ENCODE results near the gene AEBP1.

The AEBP1 gene

GRCh38 chr7:44068054-44068453 lies 36.1 kb upstream of the AEBP1 start:
- TF ChIP-seq CTCF (IDR thresholded peaks at IDR 0.05; ENCODE audit: extremely low read depth, missing control alignments), result no peak
- DNase-seq (ENCODE audit: low spot score), result no peak

GRCh38 chr7:44071726-44072363 lies 32.3 kb upstream of the AEBP1 start:
- no peak for TF ChIP-seq CTCF (IDR thresholded peaks at IDR 0.05; ENCODE audit: extremely low read depth, missing control alignments)
- DNase-seq (ENCODE audit: low spot score), result no peak

DNA sequence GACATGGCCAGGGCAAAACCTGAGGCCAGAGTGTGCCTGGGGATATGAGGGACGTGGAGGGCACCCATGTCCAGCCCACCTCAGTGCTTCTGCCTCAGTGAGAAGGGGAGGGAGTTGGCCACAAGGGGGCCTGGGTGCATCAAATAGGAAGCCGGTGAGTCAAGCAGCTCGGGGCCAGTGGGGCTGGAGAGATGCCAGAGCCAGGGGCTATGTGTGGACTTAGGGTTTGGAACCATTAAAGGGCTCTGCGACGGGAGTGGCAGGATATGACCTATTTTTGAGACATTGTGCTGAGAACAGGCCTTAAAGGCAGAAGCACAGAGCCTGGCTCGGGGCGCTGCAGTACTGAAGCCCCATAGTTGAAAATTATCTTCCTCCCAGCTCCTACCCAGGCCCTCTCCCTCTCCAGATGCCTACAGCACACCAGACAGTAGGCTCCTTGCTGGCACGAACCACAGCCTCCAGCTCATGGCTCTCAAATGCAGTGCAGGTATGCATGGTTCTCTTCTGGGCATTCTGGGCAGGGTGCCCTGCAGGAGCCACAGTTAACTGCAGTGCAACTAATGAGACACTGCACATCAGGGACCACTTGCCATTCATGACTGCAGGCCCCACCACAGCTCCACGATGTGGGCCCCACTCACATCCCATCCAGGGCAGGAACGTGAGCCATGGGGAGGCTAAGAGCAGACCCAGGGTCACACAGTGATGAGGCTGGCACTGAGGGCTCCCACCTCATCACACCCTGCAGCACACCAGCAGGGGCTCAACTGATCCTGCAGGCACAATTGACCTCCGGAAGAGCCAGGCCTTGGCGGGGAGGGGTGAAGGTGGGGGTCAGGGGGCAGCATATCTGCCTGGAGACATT lies 31.5 kb upstream of the AEBP1 start:
- peak; percentile 56 for DNase-seq (ENCODE audit: low spot score)
- peak; percentile 7 for TF ChIP-seq CTCF (IDR thresholded peaks at IDR 0.05; ENCODE audit: extremely low read depth, missing control alignments)

DNA sequence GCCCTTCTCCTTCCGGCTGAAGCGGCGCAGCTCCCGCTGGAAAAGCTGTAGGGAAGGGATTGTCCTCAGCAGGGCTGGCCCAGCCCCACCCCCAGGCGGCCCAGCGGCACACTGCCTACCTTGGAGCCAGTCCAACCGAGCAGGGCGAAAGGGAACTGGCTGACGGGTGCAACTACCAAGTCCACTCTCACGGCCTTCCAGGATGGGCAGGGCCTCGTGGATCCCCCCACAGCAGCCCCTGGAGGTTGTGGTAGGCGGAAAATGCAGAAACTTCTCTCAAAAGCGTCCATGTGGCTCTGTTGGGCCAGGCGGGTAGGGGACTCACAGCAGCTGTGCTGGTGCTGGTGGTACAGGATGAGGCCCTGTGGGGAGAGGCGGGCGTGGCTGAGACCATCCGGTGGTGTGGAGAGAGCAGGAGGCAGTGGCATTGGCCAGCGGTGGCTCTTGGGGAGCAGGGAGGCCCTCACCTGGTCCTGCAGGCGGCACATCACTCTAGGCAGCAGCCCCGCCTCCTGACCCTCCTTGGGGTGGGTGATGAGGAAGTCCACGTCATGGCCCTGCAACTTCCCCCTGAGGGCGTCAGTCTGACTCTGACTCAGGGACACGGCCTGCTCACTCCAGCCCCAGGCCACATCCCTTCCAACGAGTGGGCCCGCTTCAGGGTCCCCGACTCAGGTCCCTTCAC lies 30.3 kb upstream of the AEBP1 start:
- DNase-seq (ENCODE audit: low spot score), result peak; percentile 83
- no peak for TF ChIP-seq CTCF (IDR thresholded peaks at IDR 0.05; ENCODE audit: extremely low read depth, missing control alignments)

DNA sequence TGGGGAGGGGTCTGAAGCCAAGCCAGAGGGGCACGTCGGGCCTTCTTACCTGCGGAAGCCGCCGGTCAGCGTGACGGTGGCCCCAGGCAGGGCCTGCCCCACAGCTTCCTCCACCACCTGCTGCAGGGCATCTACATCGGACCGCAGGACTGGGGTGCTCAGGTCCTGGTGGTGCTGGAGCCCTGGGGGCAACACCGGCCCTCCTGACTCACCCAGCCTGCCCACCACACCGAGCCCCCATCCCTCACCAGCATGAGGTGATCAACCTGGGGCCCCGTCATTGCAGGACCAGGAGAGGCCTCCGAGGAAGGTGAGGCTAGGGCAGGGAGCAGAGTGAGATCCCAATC lies 29.8 kb upstream of the AEBP1 start:
- no peak for DNase-seq (ENCODE audit: low spot score)
- no peak for TF ChIP-seq CTCF (IDR thresholded peaks at IDR 0.05; ENCODE audit: extremely low read depth, missing control alignments)

DNA sequence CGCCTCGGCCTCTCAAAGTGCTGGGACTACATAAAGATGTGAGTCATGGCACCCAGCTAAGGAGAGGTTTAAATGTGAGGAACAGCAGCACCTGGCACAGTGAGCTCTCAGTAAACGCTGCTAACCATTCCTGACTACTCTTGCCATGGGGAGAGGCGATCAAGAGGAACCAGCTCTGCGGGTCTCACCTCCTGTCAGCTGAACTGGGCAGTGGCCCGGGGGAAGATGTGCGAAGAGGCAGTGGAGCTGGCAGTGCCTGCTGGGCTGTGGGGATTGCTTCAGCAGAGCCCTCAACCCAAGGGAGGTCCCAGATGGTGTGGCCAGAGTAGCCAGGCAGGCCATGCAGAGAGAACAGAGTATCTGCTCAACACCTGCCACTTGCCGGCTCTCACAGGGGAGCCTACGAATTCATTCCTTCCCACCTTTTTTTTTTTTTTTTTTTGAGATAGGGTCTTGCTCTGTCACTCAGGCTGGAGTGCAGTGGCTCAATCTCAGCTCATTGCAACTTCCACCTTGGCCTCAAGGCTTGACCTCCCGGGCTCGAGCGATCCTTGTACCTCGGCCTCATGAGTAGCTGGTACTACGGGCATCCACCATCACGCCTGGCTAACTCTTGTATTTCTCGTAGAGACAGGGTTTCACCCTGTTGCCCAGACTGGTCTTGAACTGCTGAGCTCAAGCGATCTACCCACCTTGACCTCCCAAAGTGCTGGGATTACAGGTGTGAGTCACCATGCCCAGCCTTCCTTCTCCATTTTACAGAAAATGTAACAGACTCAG lies 28.7 kb upstream of the AEBP1 start:
- no peak for TF ChIP-seq CTCF (IDR thresholded peaks at IDR 0.05; ENCODE audit: extremely low read depth, missing control alignments)
- no peak for DNase-seq (ENCODE audit: low spot score)

All from GM20000 (cell line).